Liver (tissue), 9 donors: ENCODE measurements around the gene NOS1AP. TPM values are rescaled to one million over a fixed set of nuclear protein-coding genes. Genes with fewer than 3 reads are reported as not detected.

Experiments
- DNase-seq: peaks from one replicate; pipeline ENCODE4 v3.0.0-alpha.2; 2017; ENCODE audit warnings: low spot score
- H3K27ac ChIP-seq, 2 donors: one replicate each; pipeline ENCODE4 v1.7.0; 2013; ENCODE audit warnings: inconsistent platforms in 2 of 2, low read length in 2 of 2, control low read depth in 1 of 2, low read depth in 1 of 2, mild to moderate bottlenecking in 1 of 2
- H3K27me3 ChIP-seq, 4 donors: one replicate each; pipeline versions ENCODE4 v1.6.1 to v1.7.0; 2013; ENCODE audit warnings: low read length in 3 of 4, inconsistent platforms in 1 of 4, mild to moderate bottlenecking in 1 of 4, moderate library complexity in 1 of 4; ENCODE audit not compliant: control insufficient read depth in 4 of 4, insufficient read depth in 4 of 4
- H3K36me3 ChIP-seq, 4 donors: one replicate each; pipeline versions ENCODE4 v1.6.1 to v1.7.0; 2013; ENCODE audit warnings: low read length in 3 of 4, mild to moderate bottlenecking in 3 of 4, low read depth in 1 of 4, moderate library complexity in 1 of 4; ENCODE audit not compliant: control insufficient read depth in 4 of 4, insufficient read depth in 3 of 4
- H3K4me1 ChIP-seq, 4 donors: one replicate each; pipeline versions ENCODE4 v1.6.1 to v1.7.0; 2013; ENCODE audit warnings: low read length in 3 of 4, mild to moderate bottlenecking in 3 of 4, moderate library complexity in 1 of 4; ENCODE audit not compliant: control insufficient read depth in 4 of 4, insufficient read depth in 4 of 4
- H3K4me3 ChIP-seq, 3 donors: one replicate each; pipeline versions ENCODE4 v1.6.1 to v1.7.0; 2013; ENCODE audit warnings: low read length in 3 of 3, control low read depth in 1 of 3, low read depth in 1 of 3, mild to moderate bottlenecking in 1 of 3
- H3K9ac ChIP-seq, 2 donors: one replicate each; pipeline ENCODE4 v1.7.0; 2013; ENCODE audit warnings: low read length in 2 of 2, mild to moderate bottlenecking in 2 of 2, moderate library complexity in 2 of 2, control low read depth in 1 of 2, low read depth in 1 of 2
- H3K9me3 ChIP-seq, 4 donors: one replicate each; pipeline versions ENCODE4 v1.6.1 to v1.7.0; 2013; ENCODE audit warnings: low read length in 3 of 4; ENCODE audit not compliant: control insufficient read depth in 4 of 4
- EGR1 ChIP-seq, 2 donors: IDR thresholded peaks; 2 replicates each; pipeline ENCODE4 v1.6.1; 2016 to 2018; ENCODE audit warnings: antibody characterized with exemption in 2 of 2, low read depth in 2 of 2
- FOXA2 ChIP-seq: IDR thresholded peaks from 2 replicates; pipeline ENCODE4 v1.6.1; 2016; ENCODE audit warnings: antibody characterized with exemption
- GABPA ChIP-seq, 2 donors: IDR thresholded peaks in 1 of 2; conservative IDR thresholded peaks in 1 of 2; 2 replicates each; pipeline ENCODE4 v1.6.1; 2016; ENCODE audit warnings: antibody characterized with exemption in 2 of 2, mild to moderate bottlenecking in 1 of 2, moderate library complexity in 1 of 2
- HNF4A ChIP-seq, 2 donors: conservative IDR thresholded peaks; 2 replicates each; pipeline ENCODE4 v1.6.1; 2016; ENCODE audit warnings: antibody characterized with exemption in 2 of 2, mild to moderate bottlenecking in 2 of 2
- HNF4G ChIP-seq: IDR thresholded peaks from 2 replicates; pipeline ENCODE4 v1.6.1; 2016; ENCODE audit warnings: antibody characterized with exemption
- JUND ChIP-seq, 2 donors: IDR thresholded peaks; 2 replicates each; pipeline ENCODE4 v1.6.1; 2016; ENCODE audit warnings: antibody characterized with exemption in 2 of 2
- NR2F2 ChIP-seq: IDR thresholded peaks from 2 replicates; pipeline ENCODE4 v1.6.1; 2016; ENCODE audit warnings: antibody characterized with exemption
- RAD21 ChIP-seq, 2 donors: IDR thresholded peaks; 2 replicates each; pipeline ENCODE4 v1.6.1; 2016; ENCODE audit warnings: antibody characterized with exemption in 2 of 2, mild to moderate bottlenecking in 2 of 2
- SP1 ChIP-seq: IDR thresholded peaks from 2 replicates; pipeline ENCODE4 v1.6.1; 2018; ENCODE audit warnings: antibody characterized with exemption, mild to moderate bottlenecking
- TAF1 ChIP-seq: conservative IDR thresholded peaks from 2 replicates; pipeline ENCODE4 v1.6.1; 2016; ENCODE audit warnings: antibody characterized with exemption, mild to moderate bottlenecking
- YY1 ChIP-seq: IDR thresholded peaks from 2 replicates; pipeline ENCODE4 v1.6.1; 2016; ENCODE audit warnings: antibody characterized with exemption, mild to moderate bottlenecking
- WGBS: extraction: QIAGEN DNeasy Blood & Tissue Kit; methylation state at CpG from one replicate; pipeline ENCODE4 v1.1.7; 2013; 5-methylcytosine and 5-hydroxymethylcytosine counted together
- polyA plus RNA-seq, 2 donors: library from polyadenylated mRNA; stranded (reverse) in 1 of 2; unstranded in 1 of 2; fragments of 200-250 nt in 1 of 2; fragments of >200 nt in 1 of 2; fragmentation: Nextera tagmentation in 1 of 2; extraction: Ambion mirVana in 1 of 2; gene quantifications; one replicate each; pipeline versions ENCODE4 v1.2.1 to v1.2.3, GENCODE V29; 2013 to 2015
- total RNA-seq, 2 donors: library from RNA; depleted of rRNA; stranded (reverse); fragments of >200 nt; gene quantifications; one replicate each; pipeline ENCODE4 v1.2.3, GENCODE V29; 2014
- TF ChIP-seq, protein P1 (sequence below): IDR thresholded peaks from 2 replicates; pipeline ENCODE4 v1.6.1; 2016; ENCODE audit warnings: antibody characterized with exemption
- TF ChIP-seq, protein P2 (sequence below): IDR thresholded peaks from 2 replicates; pipeline ENCODE4 v1.6.1; 2016; ENCODE audit warnings: antibody characterized with exemption
- TF ChIP-seq, protein P3 (sequence below): IDR thresholded peaks from 2 replicates; pipeline ENCODE4 v1.6.1; 2016; ENCODE audit warnings: antibody characterized with exemption, mild to moderate bottlenecking
- TF ChIP-seq, protein P4 (sequence below): IDR thresholded peaks from 2 replicates; pipeline ENCODE4 v1.6.1; 2016; ENCODE audit warnings: antibody characterized with exemption
- donor health status: healthy.
- donor health status: healthy.
- donor health status: healthy.
- donor health status: healthy.
- donor health status: healthy.

Gene NOS1AP
- total and polyA plus RNA-seq, 4 donors: 1.4 to 13.0 (median 4.5) TPM

DNA sequence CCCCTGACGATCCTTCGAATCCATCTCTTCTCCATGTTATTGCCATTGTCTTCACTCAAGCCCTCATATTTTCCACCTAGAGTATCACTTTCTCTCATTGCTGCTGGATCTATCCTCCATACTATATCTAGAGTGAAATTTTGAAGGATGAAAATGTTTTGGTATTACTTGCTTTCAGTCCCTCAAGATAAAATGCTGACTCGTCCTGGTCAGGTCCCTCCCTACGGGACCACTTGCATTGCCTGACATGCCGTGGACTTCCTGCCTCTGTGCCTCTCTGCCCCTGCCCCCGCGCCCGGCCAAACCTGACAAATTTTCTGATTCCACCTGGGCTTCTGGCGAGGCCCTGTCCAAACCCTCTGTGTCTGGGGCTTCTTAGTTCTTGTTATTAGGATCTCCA lies 283.6 kb downstream of the NOS1AP start:
- no peak for DNase-seq
- Histone ChIP-seq H3K27me3 (no peaks in the 10 kb centered on the region), H3K36me3 (peaks cover 5 to 22% (median 16%) of the 10 kb centered on the region in 4 donors), H3K4me3 (no peak overlapping the region), H3K9me3 (no peaks in the 10 kb centered on the region), H3K4me1 (no peaks in the 10 kb centered on the region), H3K9ac (no peak overlapping the region), H3K27ac (no peak overlapping the region)
- no peak for TF ChIP-seq TAF1
- TF ChIP-seq HNF4G: no peak
- no peak for TF ChIP-seq RAD21 (IDR thresholded peaks at IDR 0.05)
- TF ChIP-seq GABPA (IDR thresholded peaks at IDR 0.05 in 1 of 2, conservative IDR thresholded peaks at IDR 0.05 in 1 of 2): no peak
- TF ChIP-seq, protein P1, sequence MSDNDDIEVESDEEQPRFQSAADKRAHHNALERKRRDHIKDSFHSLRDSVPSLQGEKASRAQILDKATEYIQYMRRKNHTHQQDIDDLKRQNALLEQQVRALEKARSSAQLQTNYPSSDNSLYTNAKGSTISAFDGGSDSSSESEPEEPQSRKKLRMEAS: no peak
- TF ChIP-seq, protein P2, sequence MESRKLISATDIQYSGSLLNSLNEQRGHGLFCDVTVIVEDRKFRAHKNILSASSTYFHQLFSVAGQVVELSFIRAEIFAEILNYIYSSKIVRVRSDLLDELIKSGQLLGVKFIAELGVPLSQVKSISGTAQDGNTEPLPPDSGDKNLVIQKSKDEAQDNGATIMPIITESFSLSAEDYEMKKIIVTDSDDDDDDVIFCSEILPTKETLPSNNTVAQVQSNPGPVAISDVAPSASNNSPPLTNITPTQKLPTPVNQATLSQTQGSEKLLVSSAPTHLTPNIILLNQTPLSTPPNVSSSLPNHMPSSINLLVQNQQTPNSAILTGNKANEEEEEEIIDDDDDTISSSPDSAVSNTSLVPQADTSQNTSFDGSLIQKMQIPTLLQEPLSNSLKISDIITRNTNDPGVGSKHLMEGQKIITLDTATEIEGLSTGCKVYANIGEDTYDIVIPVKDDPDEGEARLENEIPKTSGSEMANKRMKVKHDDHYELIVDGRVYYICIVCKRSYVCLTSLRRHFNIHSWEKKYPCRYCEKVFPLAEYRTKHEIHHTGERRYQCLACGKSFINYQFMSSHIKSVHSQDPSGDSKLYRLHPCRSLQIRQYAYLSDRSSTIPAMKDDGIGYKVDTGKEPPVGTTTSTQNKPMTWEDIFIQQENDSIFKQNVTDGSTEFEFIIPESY: no peak
- 92% methylated on average over 9 of the region's 9 CpGs for WGBS

DNA sequence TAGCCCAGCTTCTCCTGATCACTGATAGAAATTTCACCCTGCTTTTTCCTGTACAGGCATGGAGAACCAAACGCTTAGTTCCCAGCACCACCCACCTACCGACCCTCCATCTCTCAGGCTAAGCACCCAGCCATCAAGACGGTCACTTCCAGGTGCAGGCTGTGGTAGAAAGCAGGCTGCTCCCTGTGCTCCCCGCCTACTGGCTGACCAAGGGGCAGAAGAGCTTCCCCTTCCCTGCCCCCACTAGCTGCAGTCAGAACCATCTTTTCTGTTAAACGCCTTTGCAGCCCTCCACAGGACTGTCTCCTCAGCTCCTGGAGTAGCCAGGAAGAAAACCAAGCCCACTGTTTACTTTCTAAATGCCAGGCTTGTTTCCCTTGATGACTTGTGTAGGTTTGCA lies 284.2 kb downstream of the NOS1AP start:
- no peaks in the 10 kb centered on the region for H3K27me3 ChIP-seq
- H3K4me1 ChIP-seq: no peaks in the 10 kb centered on the region
- TF ChIP-seq RAD21 (IDR thresholded peaks at IDR 0.05) (no peak), EGR1 (IDR thresholded peaks at IDR 0.05; ENCODE audit: low read depth in 2 of 2) (no peak), JUND (IDR thresholded peaks at IDR 0.05) (no peak), NR2F2 (no peak), HNF4A (conservative IDR thresholded peaks at IDR 0.05) (no peak), FOXA2 (no peak), YY1 (no peak), SP1 (no peak)
- TF ChIP-seq, protein P3, sequence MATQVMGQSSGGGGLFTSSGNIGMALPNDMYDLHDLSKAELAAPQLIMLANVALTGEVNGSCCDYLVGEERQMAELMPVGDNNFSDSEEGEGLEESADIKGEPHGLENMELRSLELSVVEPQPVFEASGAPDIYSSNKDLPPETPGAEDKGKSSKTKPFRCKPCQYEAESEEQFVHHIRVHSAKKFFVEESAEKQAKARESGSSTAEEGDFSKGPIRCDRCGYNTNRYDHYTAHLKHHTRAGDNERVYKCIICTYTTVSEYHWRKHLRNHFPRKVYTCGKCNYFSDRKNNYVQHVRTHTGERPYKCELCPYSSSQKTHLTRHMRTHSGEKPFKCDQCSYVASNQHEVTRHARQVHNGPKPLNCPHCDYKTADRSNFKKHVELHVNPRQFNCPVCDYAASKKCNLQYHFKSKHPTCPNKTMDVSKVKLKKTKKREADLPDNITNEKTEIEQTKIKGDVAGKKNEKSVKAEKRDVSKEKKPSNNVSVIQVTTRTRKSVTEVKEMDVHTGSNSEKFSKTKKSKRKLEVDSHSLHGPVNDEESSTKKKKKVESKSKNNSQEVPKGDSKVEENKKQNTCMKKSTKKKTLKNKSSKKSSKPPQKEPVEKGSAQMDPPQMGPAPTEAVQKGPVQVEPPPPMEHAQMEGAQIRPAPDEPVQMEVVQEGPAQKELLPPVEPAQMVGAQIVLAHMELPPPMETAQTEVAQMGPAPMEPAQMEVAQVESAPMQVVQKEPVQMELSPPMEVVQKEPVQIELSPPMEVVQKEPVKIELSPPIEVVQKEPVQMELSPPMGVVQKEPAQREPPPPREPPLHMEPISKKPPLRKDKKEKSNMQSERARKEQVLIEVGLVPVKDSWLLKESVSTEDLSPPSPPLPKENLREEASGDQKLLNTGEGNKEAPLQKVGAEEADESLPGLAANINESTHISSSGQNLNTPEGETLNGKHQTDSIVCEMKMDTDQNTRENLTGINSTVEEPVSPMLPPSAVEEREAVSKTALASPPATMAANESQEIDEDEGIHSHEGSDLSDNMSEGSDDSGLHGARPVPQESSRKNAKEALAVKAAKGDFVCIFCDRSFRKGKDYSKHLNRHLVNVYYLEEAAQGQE: no peak
- TF ChIP-seq, protein P4, sequence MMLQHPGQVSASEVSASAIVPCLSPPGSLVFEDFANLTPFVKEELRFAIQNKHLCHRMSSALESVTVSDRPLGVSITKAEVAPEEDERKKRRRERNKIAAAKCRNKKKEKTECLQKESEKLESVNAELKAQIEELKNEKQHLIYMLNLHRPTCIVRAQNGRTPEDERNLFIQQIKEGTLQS: no peak
- TF ChIP-seq, protein P2: no peak
- no peak overlapping the region for H3K4me3 ChIP-seq
- 84% methylated on average over 5 of the region's 5 CpGs for WGBS
- peaks cover 2 to 22% (median 18%) of the 10 kb centered on the region in 4 donors for H3K36me3 ChIP-seq
- no peaks in the 10 kb centered on the region for H3K9me3 ChIP-seq
- DNase-seq: no peak
- H3K27ac ChIP-seq: no peak overlapping the region
- H3K9ac ChIP-seq: no peak overlapping the region
